Measurements from ENCODE around the gene DNHD1. TPM values are rescaled to one million over a fixed set of nuclear protein-coding genes. Genes with fewer than 3 reads are reported as not detected.

Gene DNHD1
- total and polyA plus RNA-seq, 9 of the 15 experiments (the other 6 are each of a cell fraction or from before 2014, with no cell fraction given) = 0.82 to 9.7 (median 3.8) TPM

- TF ChIP-seq REST (IDR thresholded peaks at IDR 0.05; ENCODE audit: borderline replicate concordance) = peak; percentile 18; the same call in 1 of the 2 replicates
- TF ChIP-seq REST (CRISPR knock-in tag; IDR thresholded peaks at IDR 0.05; ENCODE audit: low read depth) = no peak
- no peak for TF ChIP-seq PHTF2 (CRISPR knock-in tag; IDR thresholded peaks at IDR 0.05)
- TF ChIP-seq MTF1 (CRISPR knock-in tag; IDR thresholded peaks at IDR 0.05; ENCODE audit: borderline replicate concordance) = no peak
- no peak for TF ChIP-seq U2AF2 (optimal IDR thresholded peaks at IDR 0.05; ENCODE audit: low read depth, low read length)
- TF ChIP-seq ETV1 (tag; conservative IDR thresholded peaks at IDR 0.05; ENCODE audit: low read depth) = peak; percentile 75
- no peak for TF ChIP-seq RBM34 (IDR thresholded peaks at IDR 0.05; ENCODE audit: borderline replicate concordance, insufficient read depth, low read length)
- 0 out of 2 replicates have a peak, but pooled peaks have one; percentile 38 for TF ChIP-seq KLF6 (CRISPR knock-in tag; IDR thresholded peaks at IDR 0.05; ENCODE audit: borderline replicate concordance)
- peak; percentile 26 for TF ChIP-seq CCNT2 (IDR thresholded peaks at IDR 0.05; ENCODE audit: borderline replicate concordance, extremely low read depth, insufficient read length, low read depth, low read length)
- peak; percentile 57; the same call in 1 of the 2 replicates for TF ChIP-seq EP400 (IDR thresholded peaks at IDR 0.05)
- no peak for TF ChIP-seq ARHGAP35 (IDR thresholded peaks at IDR 0.05; ENCODE audit: partially characterized antibody)
- TF ChIP-seq FOSL1 (tag; conservative IDR thresholded peaks at IDR 0.05) = peak; percentile 68
- TF ChIP-seq CBX8 (IDR thresholded peaks at IDR 0.05; ENCODE audit: borderline replicate concordance, extremely low read depth, low read depth, low read length, poor library complexity, severe bottlenecking) = no peak
- TF ChIP-seq BRF1 (IDR thresholded peaks at IDR 0.05; ENCODE audit: borderline replicate concordance, extremely low read depth, insufficient read length) = no peak
- TF ChIP-seq ZNF146 (CRISPR knock-in tag; IDR thresholded peaks at IDR 0.05; ENCODE audit: unreplicated experiment) = no peak
- TF ChIP-seq SMAD4 (CRISPR knock-in tag; conservative IDR thresholded peaks at IDR 0.05) = peak; percentile 57; the same call in 1 of the 2 replicates
- peak; percentile 24; the same call in 1 of the 2 replicates for TF ChIP-seq POLR2H (tag; IDR thresholded peaks at IDR 0.05; ENCODE audit: low read depth)
- TF ChIP-seq ZSCAN32 (CRISPR knock-in tag; IDR thresholded peaks at IDR 0.05) = 0 out of 2 replicates have a peak, but pooled peaks have one; percentile 15
- peak; percentile 64; the same call in 1 of the 2 replicates for TF ChIP-seq ESRRA (IDR thresholded peaks at IDR 0.05; ENCODE audit: borderline replicate concordance, low read depth)
- TF ChIP-seq POLR2AphosphoS5 (IDR thresholded peaks at IDR 0.05; ENCODE audit: control insufficient read depth, insufficient read depth, low read depth, low read length) = peak; percentile 62; the same call in 1 of the 2 replicates
Measured at GRCh38 chr11:6606471-6607189, 109.5 kb downstream of the DNHD1 start (continued).
